Bronchial epithelial cell (primary cell): ENCODE results near the gene PCDHA7. TPM values are rescaled to one million over a fixed set of nuclear protein-coding genes. Genes with fewer than 3 reads are reported as not detected.
A peak's percentile ranks its signal among the peaks of the same experiment; 100 is the strongest.
"Not testable (repeated sequence)": the region's sequence is repeated elsewhere in the genome, so short reads cannot be mapped to it uniquely, and the experiment has no call there.

Experiments used
- DNase-seq: peaks from one replicate; pipeline ENCODE4 v3.0.0-alpha.2; 2010; ENCODE audit warnings: low read depth
- FAIRE-seq: peaks from 2 replicates; lab custom pipeline; 2011; peaks lifted over from hg19 to GRCh38; lab: Jason Lieb, UNC
- H3K27me3 ChIP-seq: 2 replicates; pipeline ENCODE4 v1.5.1; 2011; ENCODE audit warnings: low read length; ENCODE audit not compliant: control insufficient read depth, insufficient read depth
- H3K36me3 ChIP-seq: 2 replicates; pipeline ENCODE4 v1.5.1; 2011; ENCODE audit warnings: low read length; ENCODE audit not compliant: control insufficient read depth, insufficient read depth
- H3K4me3 ChIP-seq: 2 replicates; pipeline ENCODE4 v1.5.1; 2011; ENCODE audit warnings: mild to moderate bottlenecking, low read depth, low read length, control low read depth
- CTCF ChIP-seq: IDR thresholded peaks from 2 replicates; pipeline ENCODE4 v1.5.1; 2011; ENCODE audit warnings: mild to moderate bottlenecking, moderate library complexity, low read length, control low read depth, inconsistent platforms; ENCODE audit not compliant: insufficient read depth, severe bottlenecking
- total RNA-seq: library from RNA; depleted of rRNA; stranded (reverse); fragments of >200 nt; gene quantifications from 2 replicates; pipeline ENCODE4 v1.2.1, GENCODE V29; 2014

PCDHA7 gene
- total RNA-seq, 1 donor from 2014 or later, result under 0.01 TPM

GRCh38 chr5:140795259-140795641 is 38.8 kb upstream of the PCDHA7 start:
- no peak for TF ChIP-seq CTCF
- Histone ChIP-seq H3K27me3 (no peaks in the 10 kb centered on the region), H3K4me3 (no peak overlapping the region), H3K36me3 (no peaks in the 10 kb centered on the region)
- no peak for DNase-seq
- no peak for FAIRE-seq

GRCh38 chr5:140796072-140796717 is 37.9 kb upstream of the PCDHA7 start:
- not testable (repeated sequence) for H3K4me3 ChIP-seq, FAIRE-seq, DNase-seq, H3K27me3 ChIP-seq, H3K36me3 ChIP-seq

- DNase-seq, result no peak
- no peak for TF ChIP-seq CTCF
- no peak overlapping the region for H3K4me3 ChIP-seq
- no peaks in the 10 kb centered on the region for H3K27me3 ChIP-seq
- no peak for FAIRE-seq
- H3K36me3 ChIP-seq, result no peaks in the 10 kb centered on the region
Observed at GRCh38 chr5:140796718-140797095, 37.4 kb upstream of the PCDHA7 start.

DNA sequence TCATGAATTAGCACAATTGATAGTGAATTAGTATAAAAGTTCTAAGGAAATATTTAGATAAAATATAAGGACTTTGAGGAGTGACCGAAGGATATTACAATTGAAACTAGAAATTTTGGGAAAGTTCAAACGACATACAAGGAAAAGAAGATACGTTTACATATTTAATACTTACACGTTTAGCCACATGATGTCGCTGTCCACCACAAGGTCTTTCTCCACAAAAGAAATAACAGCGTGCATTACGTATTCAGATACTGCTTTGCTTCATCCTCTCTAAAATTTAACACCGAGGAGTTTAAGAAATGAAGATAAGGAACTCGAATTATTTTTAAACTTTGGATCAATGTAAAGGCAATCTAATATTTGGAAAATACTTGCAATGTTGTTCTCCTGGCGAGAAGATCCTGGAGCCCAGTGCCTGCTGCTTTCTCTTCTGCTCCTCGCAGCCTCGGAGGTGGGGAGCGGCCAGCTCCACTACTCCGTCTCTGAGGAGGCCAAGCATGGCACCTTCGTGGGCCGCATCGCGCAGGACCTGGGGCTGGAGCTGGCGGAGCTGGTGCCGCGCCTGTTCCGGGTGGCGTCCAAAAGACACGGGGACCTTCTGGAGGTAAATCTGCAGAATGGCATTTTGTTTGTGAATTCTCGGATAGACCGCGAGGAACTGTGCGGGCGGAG is 33.1 kb upstream of the PCDHA7 start, which contains the start of gene PCDHA3:
Gene PCDHA3 (plus strand): TSS at position 242 of the 678 bp plus-strand sequence.
- FAIRE-seq (no peak), DNase-seq (peak; percentile 13)
- no peak within 1 kb of the TSS for H3K4me3 ChIP-seq
- TF ChIP-seq CTCF, result peak; percentile 2
- no peaks in the 10 kb centered on the region for H3K27me3 ChIP-seq
- no peaks in the 10 kb centered on the region for H3K36me3 ChIP-seq

DNA sequence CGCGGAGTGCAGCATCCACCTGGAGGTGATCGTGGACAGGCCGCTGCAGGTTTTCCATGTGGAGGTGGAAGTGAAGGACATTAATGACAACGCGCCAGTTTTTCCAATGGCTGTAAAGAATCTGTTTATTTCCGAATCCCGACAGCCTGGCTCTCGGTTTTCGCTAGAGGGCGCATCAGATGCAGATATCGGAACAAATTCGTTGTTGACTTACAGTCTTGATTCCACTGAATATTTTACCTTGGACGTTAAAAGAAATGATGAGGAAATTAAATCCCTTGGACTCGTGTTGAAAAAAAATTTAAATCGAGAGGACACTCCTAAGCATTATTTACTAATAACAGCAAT is 32.6 kb upstream of the PCDHA7 start:
- no peak for FAIRE-seq
- Histone ChIP-seq H3K4me3 (no peak overlapping the region), H3K27me3 (no peaks in the 10 kb centered on the region), H3K36me3 (no peaks in the 10 kb centered on the region)
- DNase-seq, result no peak
- TF ChIP-seq CTCF, result no peak

DNA sequence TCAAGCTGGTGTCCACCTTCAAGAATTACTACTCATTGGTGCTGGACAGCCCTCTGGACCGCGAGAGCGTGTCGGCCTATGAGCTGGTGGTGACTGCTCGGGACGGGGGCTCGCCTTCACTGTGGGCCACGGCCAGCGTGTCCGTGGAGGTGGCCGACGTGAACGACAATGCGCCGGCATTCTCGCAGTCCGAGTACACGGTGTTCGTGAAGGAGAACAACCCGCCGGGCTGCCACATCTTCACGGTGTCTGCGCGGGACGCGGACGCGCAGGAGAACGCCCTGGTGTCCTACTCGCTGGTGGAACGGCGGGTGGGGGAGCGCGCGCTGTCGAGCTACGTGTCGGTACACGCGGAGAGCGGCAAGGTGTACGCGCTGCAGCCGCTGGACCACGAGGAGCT is 31.7 kb upstream of the PCDHA7 start:
- DNase-seq, H3K27me3 ChIP-seq, H3K4me3 ChIP-seq, H3K36me3 ChIP-seq, FAIRE-seq: not testable (repeated sequence)
